Activated naive CD8-positive, alpha-beta T cell (primary cell): ENCODE data around the gene ROS1.

Experiments used
- H3K27ac Mint-ChIP-seq: one replicate; pipeline ENCODE4 v1.8.0; 2021; ENCODE audit warnings: mixed read lengths
- H3K27me3 Mint-ChIP-seq: one replicate; pipeline ENCODE4 v1.8.0; 2021; ENCODE audit warnings: mixed read lengths
- H3K36me3 Mint-ChIP-seq: one replicate; pipeline ENCODE4 v1.8.0; 2021; ENCODE audit warnings: mixed read lengths
- H3K4me1 Mint-ChIP-seq: one replicate; pipeline ENCODE4 v1.8.0; 2021; ENCODE audit warnings: low read depth, mixed read lengths
- H3K4me3 Mint-ChIP-seq: one replicate; pipeline ENCODE4 v1.8.0; 2021; ENCODE audit warnings: mild to moderate bottlenecking, mixed read lengths
- H3K9me3 Mint-ChIP-seq: one replicate; pipeline ENCODE4 v1.8.0; 2021; ENCODE audit warnings: low read depth, mixed read lengths

Gene ROS1

GRCh38 chr6:117327149-117328004 is 98.4 kb downstream of the ROS1 start:
- peaks cover 3% of the 10 kb centered on the region for H3K9me3 Mint-ChIP-seq
- H3K36me3 Mint-ChIP-seq: no peaks in the 10 kb centered on the region
- H3K4me1 Mint-ChIP-seq: no peaks in the 10 kb centered on the region
- H3K27me3 Mint-ChIP-seq: peaks cover 13% of the 10 kb centered on the region
- no peak overlapping the region for H3K4me3 Mint-ChIP-seq
- no peak overlapping the region for H3K27ac Mint-ChIP-seq

- Mint-ChIP-seq H3K27me3 (peaks cover 13% of the 10 kb centered on the region), H3K4me1 (no peaks in the 10 kb centered on the region), H3K4me3 (no peak overlapping the region), H3K27ac (no peak overlapping the region), H3K9me3 (no peaks in the 10 kb centered on the region), H3K36me3 (no peaks in the 10 kb centered on the region)
These were observed 99.3 kb downstream of the ROS1 start for GRCh38 chr6:117326396-117326795.

DNA sequence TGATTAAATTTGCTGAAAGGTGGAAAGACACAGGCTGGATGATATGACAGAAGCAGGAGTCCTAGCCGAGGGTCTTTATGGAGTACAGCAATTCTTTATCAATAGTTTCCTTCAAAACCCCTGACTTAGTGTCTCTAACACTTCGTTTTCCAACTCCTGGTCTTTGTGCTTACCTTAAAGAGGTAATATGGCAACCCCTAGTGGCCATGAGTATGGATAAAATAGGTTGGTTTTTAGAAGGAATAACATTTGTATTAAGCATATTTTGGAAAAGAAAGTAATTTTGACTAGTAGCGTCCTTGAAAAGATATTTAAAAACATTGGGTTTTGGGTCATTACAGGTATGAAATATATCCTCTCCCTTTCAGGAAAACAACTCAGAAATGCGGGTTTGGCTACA is 108.5 kb downstream of the ROS1 start:
- Mint-ChIP-seq H3K4me3 (no peak overlapping the region), H3K27ac (no peak overlapping the region), H3K36me3 (no peaks in the 10 kb centered on the region), H3K4me1 (no peaks in the 10 kb centered on the region), H3K9me3 (no peaks in the 10 kb centered on the region), H3K27me3 (peaks cover 9% of the 10 kb centered on the region)

GRCh38 chr6:117311726-117312125 is 114.0 kb downstream of the ROS1 start:
- Mint-ChIP-seq H3K27ac (no peak overlapping the region), H3K4me1 (no peaks in the 10 kb centered on the region), H3K27me3 (peaks cover 21% of the 10 kb centered on the region), H3K9me3 (no peaks in the 10 kb centered on the region), H3K4me3 (no peak overlapping the region), H3K36me3 (no peaks in the 10 kb centered on the region)

DNA sequence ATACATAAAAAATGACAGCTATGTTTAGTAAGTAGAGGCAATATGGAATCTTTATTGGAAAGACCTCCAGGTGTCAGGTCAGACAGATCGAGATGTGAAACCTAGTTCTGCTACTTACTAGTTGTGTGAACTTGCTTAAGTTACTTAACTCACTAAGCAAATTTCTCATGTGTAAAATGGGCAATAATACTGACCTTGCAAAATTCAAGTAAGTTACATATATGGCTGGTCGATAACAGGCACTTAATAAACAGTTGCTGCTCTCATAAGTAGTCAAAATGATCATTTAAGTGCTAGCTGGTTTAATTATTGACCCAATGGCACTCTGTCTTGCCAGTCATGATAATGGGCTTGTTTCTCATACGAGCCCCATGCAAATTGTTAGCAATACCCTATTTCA is 114.4 kb downstream of the ROS1 start:
- H3K36me3 Mint-ChIP-seq: no peaks in the 10 kb centered on the region
- no peaks in the 10 kb centered on the region for H3K9me3 Mint-ChIP-seq
- peaks cover 18% of the 10 kb centered on the region for H3K27me3 Mint-ChIP-seq
- no peak overlapping the region for H3K27ac Mint-ChIP-seq
- no peaks in the 10 kb centered on the region for H3K4me1 Mint-ChIP-seq
- no peak overlapping the region for H3K4me3 Mint-ChIP-seq

DNA sequence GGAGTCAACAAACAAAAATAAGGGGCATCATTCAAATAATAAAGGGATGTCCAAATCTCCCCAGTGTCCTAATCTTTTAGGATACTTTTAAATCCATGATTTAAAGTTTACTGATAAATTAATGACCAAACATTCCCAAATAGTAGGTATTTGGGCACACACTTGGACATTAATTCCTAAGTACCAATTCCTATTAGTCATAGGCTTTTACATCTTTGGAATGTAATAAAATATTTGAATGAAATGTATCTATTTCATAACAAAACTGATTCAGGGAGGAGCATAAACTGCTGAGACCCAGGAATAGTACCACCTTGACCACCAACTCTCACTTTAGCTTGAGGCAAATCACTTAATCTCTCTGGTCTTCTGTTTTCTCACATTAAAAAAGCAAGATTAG is 116.1 kb downstream of the ROS1 start:
- Mint-ChIP-seq H3K4me1 (no peaks in the 10 kb centered on the region), H3K36me3 (no peaks in the 10 kb centered on the region), H3K27me3 (peaks cover 15% of the 10 kb centered on the region), H3K9me3 (no peaks in the 10 kb centered on the region), H3K27ac (no peak overlapping the region), H3K4me3 (no peak overlapping the region)

- no peak overlapping the region for H3K27ac Mint-ChIP-seq
These were observed 116.7 kb downstream of the ROS1 start for GRCh38 chr6:117309069-117309468.

GRCh38 chr6:117307655-117308054 is 118.1 kb downstream of the ROS1 start:
- H3K27ac Mint-ChIP-seq: no peak overlapping the region
- H3K27me3 Mint-ChIP-seq: peaks cover 16% of the 10 kb centered on the region
- H3K9me3 Mint-ChIP-seq: no peaks in the 10 kb centered on the region
- no peak overlapping the region for H3K4me3 Mint-ChIP-seq
- no peaks in the 10 kb centered on the region for H3K4me1 Mint-ChIP-seq
- no peaks in the 10 kb centered on the region for H3K36me3 Mint-ChIP-seq

More at GRCh38 chr6:117309069-117309468, 116.7 kb downstream of the ROS1 start:
- no peaks in the 10 kb centered on the region for H3K4me1 Mint-ChIP-seq
- H3K4me3 Mint-ChIP-seq: no peak overlapping the region
- H3K9me3 Mint-ChIP-seq: no peaks in the 10 kb centered on the region
- H3K36me3 Mint-ChIP-seq: no peaks in the 10 kb centered on the region
- H3K27me3 Mint-ChIP-seq: peaks cover 16% of the 10 kb centered on the region

DNA sequence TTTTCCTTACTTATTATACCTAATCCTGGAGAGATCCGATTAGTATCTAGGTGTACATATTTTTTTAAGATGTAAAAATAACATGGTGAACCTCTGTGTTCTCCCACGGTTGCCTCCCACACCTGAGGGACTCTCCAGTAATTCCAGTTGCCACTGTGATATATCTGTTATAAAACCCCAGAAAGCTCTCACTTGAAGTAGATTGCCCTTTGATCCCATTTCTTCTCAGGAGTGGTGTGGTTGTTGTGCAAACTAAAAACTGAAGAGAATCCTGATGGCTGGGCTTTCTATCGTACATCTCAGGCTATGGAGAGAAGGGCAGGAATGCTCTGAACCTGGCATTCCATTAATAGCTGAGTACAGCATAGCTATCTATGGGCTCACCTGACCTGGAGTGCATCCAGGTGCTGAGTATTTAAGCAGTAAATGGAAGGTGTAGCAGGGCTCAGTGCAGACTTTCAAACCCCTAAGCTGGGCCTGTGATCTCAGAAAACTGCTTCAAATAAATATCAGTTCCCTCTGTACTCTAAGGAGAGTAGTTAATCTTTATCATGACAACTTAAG is 119.4 kb downstream of the ROS1 start:
- Mint-ChIP-seq H3K27ac (no peak overlapping the region), H3K36me3 (no peaks in the 10 kb centered on the region), H3K27me3 (peaks cover 7% of the 10 kb centered on the region), H3K4me1 (no peaks in the 10 kb centered on the region), H3K9me3 (no peaks in the 10 kb centered on the region), H3K4me3 (no peak overlapping the region)

- Mint-ChIP-seq H3K27me3 (peaks cover 7% of the 10 kb centered on the region), H3K36me3 (no peaks in the 10 kb centered on the region), H3K4me1 (no peaks in the 10 kb centered on the region), H3K27ac (no peak overlapping the region), H3K4me3 (no peak overlapping the region), H3K9me3 (no peaks in the 10 kb centered on the region)
These were observed 121.3 kb downstream of the ROS1 start for GRCh38 chr6:117304446-117304845.

DNA sequence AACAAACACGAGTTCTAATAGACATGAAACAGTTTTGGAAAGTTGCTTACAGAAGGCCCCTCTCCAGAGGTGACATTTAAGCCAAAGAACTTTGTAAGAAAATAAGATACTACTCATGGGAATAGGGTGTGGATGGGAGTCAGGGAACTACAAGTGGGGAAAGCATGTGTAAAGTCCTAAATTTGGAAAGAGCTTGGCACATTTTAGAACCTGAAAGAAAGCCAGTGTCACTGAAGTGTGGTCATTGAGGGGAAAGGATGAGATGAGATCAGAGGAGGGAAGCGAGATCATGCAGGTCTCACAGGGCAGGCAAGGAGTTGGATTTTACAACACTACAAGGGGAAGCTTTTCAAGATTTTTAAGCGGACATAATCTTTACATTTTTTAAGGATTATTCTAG is 122.4 kb downstream of the ROS1 start:
- Mint-ChIP-seq H3K27me3 (peaks cover 7% of the 10 kb centered on the region), H3K9me3 (no peaks in the 10 kb centered on the region), H3K4me3 (no peak overlapping the region), H3K4me1 (no peaks in the 10 kb centered on the region), H3K36me3 (no peaks in the 10 kb centered on the region), H3K27ac (no peak overlapping the region)

DNA sequence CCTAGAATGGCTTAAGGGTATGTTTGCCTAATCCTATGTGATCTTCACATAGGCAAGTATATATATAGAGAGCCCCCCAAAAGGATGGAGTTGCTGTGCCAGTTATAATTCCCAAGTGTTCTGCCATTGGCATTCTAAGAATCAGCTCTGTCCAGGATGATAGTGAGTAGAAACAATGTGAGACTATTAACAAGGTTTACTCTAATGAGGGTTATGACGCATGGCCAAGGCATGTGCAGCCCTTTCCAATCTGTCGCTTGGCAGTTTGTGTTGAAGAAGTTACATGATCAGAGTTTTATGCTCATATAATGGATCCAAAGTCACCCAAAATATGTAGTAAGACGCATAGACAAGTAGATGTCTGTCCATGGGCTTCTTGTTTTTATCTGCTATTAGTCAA is 126.8 kb downstream of the ROS1 start:
- no peaks in the 10 kb centered on the region for H3K36me3 Mint-ChIP-seq
- peaks cover 2% of the 10 kb centered on the region for H3K27me3 Mint-ChIP-seq
- no peak overlapping the region for H3K4me3 Mint-ChIP-seq
- no peaks in the 10 kb centered on the region for H3K4me1 Mint-ChIP-seq
- peaks cover under 1% of the 10 kb centered on the region for H3K9me3 Mint-ChIP-seq
- H3K27ac Mint-ChIP-seq: no peak overlapping the region

GRCh38 chr6:117290173-117290846 is 135.4 kb downstream of the ROS1 start:
- Mint-ChIP-seq H3K27ac (no peak overlapping the region), H3K27me3 (peaks cover 14% of the 10 kb centered on the region), H3K4me3 (no peak overlapping the region), H3K36me3 (no peaks in the 10 kb centered on the region), H3K9me3 (peaks cover 4% of the 10 kb centered on the region), H3K4me1 (no peaks in the 10 kb centered on the region)

GRCh38 chr6:117288083-117288715 is 137.5 kb downstream of the ROS1 start:
- Mint-ChIP-seq H3K36me3 (no peaks in the 10 kb centered on the region), H3K27me3 (peaks cover 11% of the 10 kb centered on the region), H3K9me3 (no peaks in the 10 kb centered on the region), H3K4me1 (no peaks in the 10 kb centered on the region), H3K27ac (no peak overlapping the region), H3K4me3 (no peak overlapping the region)

DNA sequence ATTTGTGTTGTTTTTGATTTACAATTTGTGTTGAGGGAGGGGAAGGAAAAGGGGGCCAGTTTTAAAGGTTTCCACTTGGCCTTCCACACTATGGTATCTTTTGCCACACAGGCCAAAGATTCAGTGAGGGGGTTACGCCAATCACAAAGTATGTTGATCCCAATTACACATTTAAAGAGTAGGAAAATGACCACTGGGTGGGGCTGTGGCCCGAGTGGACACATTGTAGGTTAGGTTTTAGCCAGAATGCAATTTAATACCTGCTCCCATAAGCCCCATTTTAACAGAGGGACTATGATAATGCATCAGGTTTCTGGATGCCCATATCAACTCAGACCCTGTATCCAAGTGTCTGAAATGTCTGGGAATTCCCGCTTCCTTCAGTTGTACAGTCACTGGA is 144.8 kb downstream of the ROS1 start:
- H3K4me1 Mint-ChIP-seq: no peaks in the 10 kb centered on the region
- H3K27ac Mint-ChIP-seq: no peak overlapping the region
- no peaks in the 10 kb centered on the region for H3K9me3 Mint-ChIP-seq
- peaks cover 13% of the 10 kb centered on the region for H3K27me3 Mint-ChIP-seq
- no peaks in the 10 kb centered on the region for H3K36me3 Mint-ChIP-seq
- H3K4me3 Mint-ChIP-seq: no peak overlapping the region
